IPS-18a (cell line): ENCODE data around the gene ANKRD12.
A peak's percentile ranks its signal among the peaks of the same experiment; 100 is the strongest.
"Not testable (repeated sequence)": the region's sequence is repeated elsewhere in the genome, so short reads cannot be mapped to it uniquely, and the experiment has no call there.

Experiments used
- H3K27ac ChIP-seq: one replicate; pipeline ENCODE4 v1.5.1; 2013; ENCODE audit warnings: low read length
- H3K27me3 ChIP-seq: one replicate; pipeline ENCODE4 v1.6.1; 2013; ENCODE audit warnings: mild to moderate bottlenecking, low read length; ENCODE audit not compliant: control insufficient read depth, insufficient read depth
- H3K36me3 ChIP-seq: one replicate; pipeline ENCODE4 v1.6.1; 2013; ENCODE audit warnings: low read depth, low read length; ENCODE audit not compliant: control insufficient read depth
- H3K4me1 ChIP-seq: one replicate; pipeline ENCODE4 v1.6.1; 2013; ENCODE audit warnings: low read depth, low read length; ENCODE audit not compliant: control insufficient read depth
- H3K4me3 ChIP-seq: one replicate; pipeline ENCODE4 v1.5.1; 2013; ENCODE audit warnings: low read length
- H3K9ac ChIP-seq: one replicate; pipeline ENCODE4 v1.6.1; 2013; ENCODE audit warnings: mild to moderate bottlenecking, low read length, moderate library complexity
- H3K9me3 ChIP-seq: one replicate; pipeline ENCODE4 v1.6.1; 2013; ENCODE audit warnings: low read depth, low read length; ENCODE audit not compliant: control insufficient read depth

ANKRD12 gene

GRCh38 chr18:9136315-9137155 lies at the start of gene ANKRD12:
ANKRD12 (plus strand) TSS chr18:9136781; CDS start chr18:9182433, 45,652 bp downstream.
- Histone ChIP-seq H3K4me3 (peak within 1 kb of the TSS; percentile 98), H3K4me1 (peaks cover 4% of the 10 kb centered on the region), H3K36me3 (peaks cover 29% of the 10 kb centered on the region), H3K27ac (peak within 1 kb of the TSS; percentile 67), H3K27me3 (no peaks in the 10 kb centered on the region), H3K9ac (peak within 1 kb of the TSS; percentile 77), H3K9me3 (no peaks in the 10 kb centered on the region)

DNA sequence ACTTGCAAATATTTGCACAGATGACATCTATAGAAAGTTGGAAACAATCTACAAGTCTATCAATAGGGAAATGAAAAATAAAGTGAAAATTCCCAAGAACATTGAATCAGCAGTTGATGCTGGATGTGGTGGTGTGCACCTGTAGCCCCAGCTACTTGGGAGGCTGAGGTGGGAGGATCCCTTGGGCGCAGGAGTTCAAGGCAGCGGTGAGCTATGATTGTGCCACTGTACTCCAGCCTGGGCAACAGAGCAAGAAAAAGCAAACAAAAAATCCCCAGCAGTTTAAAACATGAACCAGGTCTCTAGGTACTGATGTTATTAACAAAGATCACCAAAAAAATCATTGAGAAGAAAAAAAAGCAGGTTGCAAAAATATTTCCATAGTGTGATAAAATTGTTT lies 49.4 kb upstream of the ANKRD12 start:
- Histone ChIP-seq H3K27me3 (no peaks in the 10 kb centered on the region), H3K36me3 (no peaks in the 10 kb centered on the region), H3K4me1 (no peaks in the 10 kb centered on the region), H3K9ac (no peak overlapping the region), H3K27ac (no peak overlapping the region), H3K4me3 (no peak overlapping the region), H3K9me3 (no peaks in the 10 kb centered on the region)

DNA sequence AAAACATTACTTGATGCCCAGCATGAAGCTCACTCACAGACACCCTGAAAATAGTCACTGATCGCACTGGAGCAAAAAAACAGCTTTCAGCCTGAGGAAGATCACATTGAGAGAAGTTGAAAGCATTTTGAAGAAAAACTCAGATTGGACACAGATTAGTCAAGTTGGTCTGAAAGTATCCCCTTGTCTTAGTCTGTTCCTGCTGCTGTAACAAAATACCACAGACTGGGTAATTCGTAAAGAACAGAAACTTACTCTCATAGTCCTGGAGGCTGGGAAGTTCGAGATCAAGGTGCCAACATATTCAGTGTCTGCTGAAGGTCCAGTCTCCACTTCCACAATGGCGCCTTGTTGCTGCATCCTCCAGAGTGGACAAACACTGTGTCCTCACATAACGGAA lies 48.3 kb upstream of the ANKRD12 start:
- Histone ChIP-seq H3K36me3 (no peaks in the 10 kb centered on the region), H3K27me3 (no peaks in the 10 kb centered on the region), H3K27ac (no peak overlapping the region), H3K4me1 (no peaks in the 10 kb centered on the region), H3K9me3 (no peaks in the 10 kb centered on the region), H3K4me3 (no peak overlapping the region), H3K9ac (no peak overlapping the region)

DNA sequence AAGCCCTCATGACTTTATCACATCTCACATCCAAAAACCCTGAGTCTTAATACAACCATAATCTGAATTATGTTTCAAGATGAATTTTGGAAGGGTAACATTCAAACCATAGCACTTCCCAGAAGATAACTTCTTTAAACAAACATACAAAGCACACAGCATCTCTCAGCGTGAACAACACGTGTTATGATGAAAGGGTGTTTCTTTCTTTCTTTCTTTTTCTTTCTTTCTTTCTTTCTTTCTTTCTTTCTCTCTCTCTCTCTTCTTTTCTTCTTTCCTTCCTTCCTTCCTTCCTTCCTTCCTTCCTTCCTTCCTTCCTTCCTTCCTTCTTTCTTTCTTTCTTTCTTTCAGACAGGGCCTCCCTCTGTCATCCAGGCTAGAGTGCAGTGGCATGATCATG lies 47.9 kb upstream of the ANKRD12 start:
- H3K9me3 ChIP-seq, H3K9ac ChIP-seq, H3K27me3 ChIP-seq, H3K4me1 ChIP-seq, H3K36me3 ChIP-seq, H3K27ac ChIP-seq, H3K4me3 ChIP-seq: not testable (repeated sequence)

GRCh38 chr18:9090578-9090977 lies 46.0 kb upstream of the ANKRD12 start:
- no peaks in the 10 kb centered on the region for H3K36me3 ChIP-seq
- no peaks in the 10 kb centered on the region for H3K27me3 ChIP-seq
- no peaks in the 10 kb centered on the region for H3K4me1 ChIP-seq
- no peak overlapping the region for H3K9ac ChIP-seq
- H3K4me3 ChIP-seq: no peak overlapping the region
- no peak overlapping the region for H3K27ac ChIP-seq
- no peaks in the 10 kb centered on the region for H3K9me3 ChIP-seq

- H3K36me3 ChIP-seq: no peaks in the 10 kb centered on the region
- no peak overlapping the region for H3K9ac ChIP-seq
- H3K9me3 ChIP-seq: no peaks in the 10 kb centered on the region
- H3K27ac ChIP-seq: no peak overlapping the region
- no peak overlapping the region for H3K4me3 ChIP-seq
- no peaks in the 10 kb centered on the region for H3K27me3 ChIP-seq
- H3K4me1 ChIP-seq: no peaks in the 10 kb centered on the region
Measured at GRCh38 chr18:9091066-9091476, 45.5 kb upstream of the ANKRD12 start.

DNA sequence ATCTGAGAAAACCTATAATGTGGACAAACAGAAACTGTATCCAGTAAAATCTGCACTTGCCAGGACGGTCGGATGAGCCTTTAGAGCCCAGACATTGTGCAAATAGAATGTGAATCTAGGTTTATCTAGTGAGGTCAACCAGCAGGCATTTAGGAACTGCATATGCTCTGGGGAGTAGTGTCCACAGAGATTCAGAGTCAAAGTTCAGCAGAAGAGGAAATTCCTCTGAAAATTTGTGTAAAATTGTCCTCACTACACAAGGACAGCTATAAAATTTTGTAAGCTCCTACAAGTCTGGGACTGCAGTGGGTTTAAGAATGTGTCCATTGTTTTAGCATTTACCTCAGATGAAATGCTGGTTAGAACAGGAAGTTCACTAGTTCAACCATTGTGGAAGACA lies 43.9 kb upstream of the ANKRD12 start:
- Histone ChIP-seq H3K4me3 (no peak overlapping the region), H3K9me3 (no peaks in the 10 kb centered on the region), H3K27me3 (no peaks in the 10 kb centered on the region), H3K4me1 (peaks cover 11% of the 10 kb centered on the region), H3K27ac (no peak overlapping the region), H3K36me3 (no peaks in the 10 kb centered on the region), H3K9ac (no peak overlapping the region)

- H3K9ac ChIP-seq, H3K27me3 ChIP-seq, H3K9me3 ChIP-seq, H3K27ac ChIP-seq, H3K4me3 ChIP-seq, H3K36me3 ChIP-seq: not testable (repeated sequence)
- H3K4me1 ChIP-seq: peaks cover 14% of the 10 kb centered on the region
Measured at GRCh38 chr18:9093109-9093508, 43.5 kb upstream of the ANKRD12 start.

DNA sequence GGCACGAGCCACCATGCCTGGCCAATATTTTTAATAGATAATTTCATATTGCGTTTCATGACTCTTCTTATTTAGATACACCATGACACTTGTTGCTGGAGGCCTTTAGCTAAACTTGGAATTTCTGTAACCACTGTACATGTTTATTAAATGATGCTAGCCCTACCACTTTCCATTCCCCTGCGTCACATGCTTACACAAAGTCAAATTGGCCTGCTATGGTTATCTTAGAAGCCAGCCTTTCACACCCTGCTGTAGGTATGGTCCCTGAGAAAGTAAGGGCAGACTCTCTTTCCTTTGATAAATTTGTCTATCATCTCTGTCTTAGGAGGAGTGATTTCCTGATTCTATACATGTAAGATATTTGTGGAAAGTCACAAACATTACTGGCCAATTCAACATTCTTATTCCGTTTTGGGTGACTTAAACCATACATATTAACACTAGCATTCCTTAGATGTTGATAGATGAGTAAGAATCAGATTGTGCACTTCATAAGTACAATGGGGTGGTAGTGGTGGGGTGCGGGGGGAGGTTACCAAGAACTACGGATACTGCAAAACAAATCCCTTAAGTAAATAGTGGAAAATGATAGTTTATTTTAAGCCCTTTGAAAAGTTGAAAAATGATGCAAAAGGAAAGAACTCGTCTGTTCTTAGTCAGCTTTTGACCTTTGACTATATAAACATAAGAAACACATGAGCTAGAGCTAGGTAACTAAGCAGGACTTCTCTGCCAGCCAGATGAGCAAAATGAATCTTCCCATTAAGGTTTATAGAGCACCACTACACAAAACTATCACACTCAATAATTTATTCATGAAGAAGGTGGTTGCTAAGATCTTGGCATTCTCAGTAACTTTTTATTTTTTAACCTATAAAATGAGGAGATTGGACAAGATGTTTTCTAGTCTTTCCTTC lies 42.0 kb upstream of the ANKRD12 start:
- Histone ChIP-seq H3K27me3 (no peaks in the 10 kb centered on the region), H3K9me3 (no peaks in the 10 kb centered on the region), H3K27ac (no peak overlapping the region), H3K36me3 (no peaks in the 10 kb centered on the region), H3K9ac (no peak overlapping the region), H3K4me3 (no peak overlapping the region), H3K4me1 (peaks cover 14% of the 10 kb centered on the region)

DNA sequence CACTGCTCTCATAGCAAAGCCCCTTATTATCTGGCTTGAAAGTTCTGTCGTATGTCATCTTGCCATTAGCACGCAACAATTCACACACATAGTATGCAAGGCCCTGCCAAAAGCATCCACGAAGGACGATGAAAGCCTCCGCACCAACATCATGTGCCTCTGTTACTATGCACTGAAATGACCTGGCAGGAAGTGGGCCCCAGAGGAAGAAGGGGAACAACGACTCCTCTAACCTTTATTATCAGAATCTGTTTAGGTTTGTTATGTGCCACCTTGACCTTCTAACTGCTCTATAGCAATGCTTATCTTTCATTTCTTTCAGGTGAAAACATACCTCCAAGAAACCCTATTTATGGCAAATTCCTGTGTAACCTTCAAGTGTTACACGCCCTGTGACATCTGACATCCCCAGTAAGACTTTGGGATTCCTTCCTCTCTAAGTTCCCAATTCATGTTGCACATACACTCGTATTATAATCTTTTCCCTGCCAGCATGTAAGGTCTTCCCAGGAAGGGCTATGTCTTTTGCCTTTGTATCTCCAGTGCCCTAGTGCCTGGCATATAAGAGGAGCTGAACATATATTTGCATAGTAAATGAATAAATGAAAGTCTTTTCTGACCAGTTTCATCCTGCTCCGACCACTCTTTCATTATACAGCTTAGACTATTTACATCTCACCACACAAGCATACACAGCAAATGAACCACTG lies 41.1 kb upstream of the ANKRD12 start:
- peaks cover 14% of the 10 kb centered on the region for H3K4me1 ChIP-seq
- no peaks in the 10 kb centered on the region for H3K9me3 ChIP-seq
- H3K27ac ChIP-seq: no peak overlapping the region
- no peaks in the 10 kb centered on the region for H3K36me3 ChIP-seq
- H3K4me3 ChIP-seq: no peak overlapping the region
- H3K9ac ChIP-seq: no peak overlapping the region
- no peaks in the 10 kb centered on the region for H3K27me3 ChIP-seq

- no peak overlapping the region for H3K9ac ChIP-seq
- H3K27me3 ChIP-seq: no peaks in the 10 kb centered on the region
- H3K27ac ChIP-seq: no peak overlapping the region
- peaks cover 14% of the 10 kb centered on the region for H3K4me1 ChIP-seq
- H3K4me3 ChIP-seq: no peak overlapping the region
- H3K9me3 ChIP-seq: no peaks in the 10 kb centered on the region
- no peaks in the 10 kb centered on the region for H3K36me3 ChIP-seq
Measured at GRCh38 chr18:9096007-9096371, 40.6 kb upstream of the ANKRD12 start.
